ENCODE data around the gene DUOXA1.

- no peak for TF ChIP-seq IRF1 (CRISPR knock-in tag; IDR thresholded peaks at IDR 0.05; ENCODE audit: borderline replicate concordance)
- no peak for TF ChIP-seq RBM25 (IDR thresholded peaks at IDR 0.05; ENCODE audit: low read depth, low read length, severe bottlenecking)
- TF ChIP-seq FOSL1 (tag; conservative IDR thresholded peaks at IDR 0.05) = no peak
- TF ChIP-seq CTCF (IDR thresholded peaks at IDR 0.05 in 2 of 3, conservative IDR thresholded peaks at IDR 0.05 in 1 of 3; ENCODE audit: insufficient read depth in 2 of 3, low read depth in 1 of 3, low read length in 3 of 3) = no peak
- TF ChIP-seq ETS1 (conservative IDR thresholded peaks at IDR 0.05; ENCODE audit: control insufficient read depth, low read depth, low read length) = no peak
- TF ChIP-seq POLR3G (IDR thresholded peaks at IDR 0.05; ENCODE audit: extremely low read depth, insufficient read length, insufficient replicate concordance) = no peak
- no peak for TF ChIP-seq ELF1 (tag; IDR thresholded peaks at IDR 0.05)
- TF ChIP-seq USF1 (CRISPR knock-in tag; IDR thresholded peaks at IDR 0.05) = no peak
- TF ChIP-seq RBM22 (IDR thresholded peaks at IDR 0.05; ENCODE audit: low read depth, low read length, poor library complexity, severe bottlenecking) = no peak
- TF ChIP-seq MNT (conservative IDR thresholded peaks at IDR 0.05) = no peak
- no peak for TF ChIP-seq TFAP4 (CRISPR knock-in tag; IDR thresholded peaks at IDR 0.05; ENCODE audit: borderline replicate concordance)
- no peak for TF ChIP-seq MCM3 (IDR thresholded peaks at IDR 0.05)
- TF ChIP-seq ZBTB40 (IDR thresholded peaks at IDR 0.05) = no peak
- no peak for TF ChIP-seq ZBTB40 (CRISPR knock-in tag; IDR thresholded peaks at IDR 0.05)
These were observed 16.7 kb upstream of the DUOXA1 start for GRCh38 chr15:45146405-45146804.
